Gastroesophageal sphincter (tissue), 3 donors: ENCODE measurements around the gene NANOGP8.

ENCODE experiments used
- CTCF ChIP-seq, 4 experiments: fragments of 200-600 bp in 2 of 4; fragments of 450-650 bp in 2 of 4; sonication (generic) in 1 of 4; IDR thresholded peaks; one replicate each; pipeline ENCODE4 v1.5.1; 2017 to 2019; ENCODE audit warnings: antibody characterized with exemption in 4 of 4, mild to moderate bottlenecking in 2 of 4, moderate library complexity in 2 of 4
- EP300 ChIP-seq: sonication (generic); formaldehyde crosslinking; IDR thresholded peaks from one replicate; pipeline ENCODE4 v1.6.1; 2017; ENCODE audit warnings: antibody characterized with exemption, mild to moderate bottlenecking
- POLR2A ChIP-seq, 2 donors: fragments of 450-650 bp; IDR thresholded peaks; one replicate each; pipeline ENCODE4 v1.6.1; 2017; ENCODE audit warnings: antibody characterized with exemption in 2 of 2, mild to moderate bottlenecking in 2 of 2, moderate library complexity in 1 of 2
- POLR2AphosphoS5 ChIP-seq: sonication (generic); formaldehyde crosslinking; IDR thresholded peaks from one replicate; pipeline ENCODE4 v1.6.1; 2017; ENCODE audit warnings: antibody characterized with exemption

- TF ChIP-seq CTCF (IDR thresholded peaks at IDR 0.05) = no peak
- no peak for TF ChIP-seq POLR2A (IDR thresholded peaks at IDR 0.05)
- TF ChIP-seq POLR2AphosphoS5 = no peak
- no peak for TF ChIP-seq EP300
Measured at GRCh38 chr15:35117543-35118265, 32.6 kb upstream of the NANOGP8 start.
